ENCODE data around the gene UHRF1.
"Not testable (repeated sequence)": the region's sequence is repeated elsewhere in the genome, so short reads cannot be mapped to it uniquely, and the experiment has no call there.

UHRF1 gene

GRCh38 chr19:4923276-4923747 is 14.0 kb downstream of the UHRF1 start:
- DNase-seq (ENCODE audit: low read depth), result no peak
- TF ChIP-seq, protein P1, sequence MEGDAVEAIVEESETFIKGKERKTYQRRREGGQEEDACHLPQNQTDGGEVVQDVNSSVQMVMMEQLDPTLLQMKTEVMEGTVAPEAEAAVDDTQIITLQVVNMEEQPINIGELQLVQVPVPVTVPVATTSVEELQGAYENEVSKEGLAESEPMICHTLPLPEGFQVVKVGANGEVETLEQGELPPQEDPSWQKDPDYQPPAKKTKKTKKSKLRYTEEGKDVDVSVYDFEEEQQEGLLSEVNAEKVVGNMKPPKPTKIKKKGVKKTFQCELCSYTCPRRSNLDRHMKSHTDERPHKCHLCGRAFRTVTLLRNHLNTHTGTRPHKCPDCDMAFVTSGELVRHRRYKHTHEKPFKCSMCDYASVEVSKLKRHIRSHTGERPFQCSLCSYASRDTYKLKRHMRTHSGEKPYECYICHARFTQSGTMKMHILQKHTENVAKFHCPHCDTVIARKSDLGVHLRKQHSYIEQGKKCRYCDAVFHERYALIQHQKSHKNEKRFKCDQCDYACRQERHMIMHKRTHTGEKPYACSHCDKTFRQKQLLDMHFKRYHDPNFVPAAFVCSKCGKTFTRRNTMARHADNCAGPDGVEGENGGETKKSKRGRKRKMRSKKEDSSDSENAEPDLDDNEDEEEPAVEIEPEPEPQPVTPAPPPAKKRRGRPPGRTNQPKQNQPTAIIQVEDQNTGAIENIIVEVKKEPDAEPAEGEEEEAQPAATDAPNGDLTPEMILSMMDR (conservative IDR thresholded peaks at IDR 0.05; ENCODE audit: control insufficient read depth, insufficient read depth, low read depth, low read length), result no peak
- H3K4me3 ChIP-seq (ENCODE audit: control insufficient read depth, low read depth, low read length), result no peak overlapping the region

GRCh38 chr19:4929186-4929585 is 19.9 kb downstream of the UHRF1 start:
- peak; percentile 88 for DNase-seq (ENCODE audit: low read depth)
- TF ChIP-seq, protein P1 (conservative IDR thresholded peaks at IDR 0.05; ENCODE audit: control insufficient read depth, insufficient read depth, low read depth, low read length), result no peak
- no peak overlapping the region for H3K4me3 ChIP-seq (ENCODE audit: control insufficient read depth, low read depth, low read length)

DNA sequence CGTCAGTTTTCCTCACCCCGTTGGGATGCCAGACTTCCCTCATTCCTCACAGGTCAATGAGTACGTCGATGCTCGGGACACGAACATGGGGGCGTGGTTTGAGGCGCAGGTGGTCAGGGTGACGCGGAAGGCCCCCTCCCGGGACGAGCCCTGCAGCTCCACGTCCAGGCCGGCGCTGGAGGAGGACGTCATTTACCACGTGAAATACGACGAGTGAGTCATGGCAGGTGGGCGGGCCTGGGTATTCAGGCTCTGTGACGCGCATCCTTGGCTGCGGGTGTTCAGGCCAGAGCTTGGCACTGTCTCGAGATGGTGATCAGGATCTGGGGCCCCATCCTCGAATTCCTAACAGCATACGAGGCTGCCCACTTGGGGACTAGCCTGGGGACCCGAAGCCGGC is 21.4 kb downstream of the UHRF1 start:
- no peak overlapping the region for H3K4me3 ChIP-seq (ENCODE audit: control insufficient read depth, low read depth, low read length)
- TF ChIP-seq, protein P1 (conservative IDR thresholded peaks at IDR 0.05; ENCODE audit: control insufficient read depth, insufficient read depth, low read depth, low read length), result no peak
- peak; percentile 93 for DNase-seq (ENCODE audit: low read depth)

- TF ChIP-seq, protein P1 (conservative IDR thresholded peaks at IDR 0.05; ENCODE audit: control insufficient read depth, insufficient read depth, low read depth, low read length), result no peak
- no peak for DNase-seq (ENCODE audit: low read depth)
- H3K4me3 ChIP-seq (ENCODE audit: control insufficient read depth, low read depth, low read length), result no peak overlapping the region
Measured at GRCh38 chr19:4932711-4933110, 23.4 kb downstream of the UHRF1 start.

DNA sequence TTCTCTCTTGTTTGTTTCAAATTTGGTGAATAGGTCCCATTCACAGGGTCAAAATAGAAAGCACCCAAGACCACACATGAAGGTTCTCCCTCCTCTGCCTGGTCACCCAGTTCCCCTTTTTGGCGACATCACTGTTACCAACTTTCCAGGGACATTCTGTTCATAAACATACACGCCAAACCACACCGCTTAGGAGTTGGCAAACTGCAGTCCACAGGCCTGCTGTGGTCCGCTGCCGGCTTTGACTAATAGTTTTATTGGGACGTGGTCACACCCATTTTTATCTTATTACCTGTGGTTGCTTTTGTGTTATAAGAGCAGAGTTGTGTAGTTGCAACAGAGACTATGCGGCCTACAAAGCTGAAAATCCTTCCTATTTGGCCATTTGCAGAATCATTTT is 24.2 kb downstream of the UHRF1 start:
- H3K4me3 ChIP-seq (ENCODE audit: control insufficient read depth, low read depth, low read length), result no peak overlapping the region
- DNase-seq (ENCODE audit: low read depth), result peak; percentile 59
- TF ChIP-seq, protein P1 (conservative IDR thresholded peaks at IDR 0.05; ENCODE audit: control insufficient read depth, insufficient read depth, low read depth, low read length), result no peak

- DNase-seq (ENCODE audit: low read depth), result no peak
- TF ChIP-seq, protein P1 (conservative IDR thresholded peaks at IDR 0.05; ENCODE audit: control insufficient read depth, insufficient read depth, low read depth, low read length), result no peak
- H3K4me3 ChIP-seq (ENCODE audit: control insufficient read depth, low read depth, low read length), result no peak overlapping the region
Measured at GRCh38 chr19:4935444-4935843, 26.1 kb downstream of the UHRF1 start.

DNA sequence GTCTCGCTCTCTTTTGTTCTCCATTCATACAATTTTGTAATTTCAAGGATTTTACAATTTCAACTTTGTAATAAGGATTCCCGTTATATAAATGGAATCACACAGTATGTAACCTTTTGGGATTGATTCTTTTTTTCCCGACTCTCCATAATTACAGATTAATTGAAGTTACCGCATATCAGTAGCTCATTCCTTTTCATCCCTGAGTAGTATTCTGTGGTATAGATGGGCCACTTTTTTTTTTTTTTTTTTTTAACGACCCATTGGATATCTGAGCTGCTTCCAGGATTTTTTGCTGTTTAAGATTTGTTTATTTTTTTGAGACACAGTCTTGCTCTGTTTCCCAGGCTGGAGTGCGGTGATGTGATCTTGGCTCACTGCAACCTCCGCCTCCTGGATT is 27.8 kb downstream of the UHRF1 start:
- no peak overlapping the region for H3K4me3 ChIP-seq (ENCODE audit: control insufficient read depth, low read depth, low read length)
- TF ChIP-seq, protein P1 (conservative IDR thresholded peaks at IDR 0.05; ENCODE audit: control insufficient read depth, insufficient read depth, low read depth, low read length), result no peak
- no peak for DNase-seq (ENCODE audit: low read depth)

DNA sequence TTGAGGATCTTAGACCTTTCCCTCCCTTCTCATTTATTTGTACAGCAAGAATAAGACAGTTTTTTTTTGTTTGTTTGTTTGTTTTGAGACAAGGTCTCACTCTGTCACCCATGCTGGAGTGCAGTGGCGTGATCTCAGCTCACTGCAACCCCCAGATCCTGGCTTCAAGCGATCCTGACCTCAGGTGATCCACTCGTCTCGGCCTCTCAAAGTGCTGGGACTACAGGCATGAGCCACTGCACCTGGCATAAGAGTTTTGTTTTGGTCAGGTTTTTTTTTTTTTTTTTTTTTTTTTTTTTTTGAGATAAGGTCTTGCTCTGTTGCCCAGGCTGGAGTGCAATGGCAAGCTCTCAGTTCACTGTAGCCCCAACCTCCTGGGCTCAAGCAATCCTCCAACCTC is 29.2 kb downstream of the UHRF1 start:
- not testable (repeated sequence) for H3K4me3 ChIP-seq (ENCODE audit: control insufficient read depth, low read depth, low read length); DNase-seq (ENCODE audit: low read depth)

Data from fibroblast of mammary gland (primary cell).